Tibial nerve (tissue), 4 donors: ENCODE results near the gene NFKB1. TPM values are rescaled to one million over a fixed set of nuclear protein-coding genes. Genes with fewer than 3 reads are reported as not detected.

ENCODE experiments used
- DNase-seq, 2 donors: peaks; one replicate each; pipeline ENCODE4 v3.0.0-alpha.2; 2019; ENCODE audit warnings: low spot score in 2 of 2
- H3K27ac ChIP-seq, 4 donors: fragments of 200-600 bp; sonication (generic) in 3 of 4; one replicate each; pipeline ENCODE4 v1.5.1; 2017 to 2019; ENCODE audit warnings: mild to moderate bottlenecking in 1 of 4
- H3K27me3 ChIP-seq, 2 donors: fragments of 200-600 bp; sonication (generic) in 1 of 2; one replicate each; pipeline versions ENCODE4 v1.5.1 to v1.6.0; 2017 to 2019
- H3K36me3 ChIP-seq, 3 donors: fragments of 200-600 bp; sonication (generic); one replicate each; pipeline ENCODE4 v1.5.1; 2018 to 2019
- H3K4me1 ChIP-seq, 4 donors: fragments of 200-600 bp; sonication (generic) in 3 of 4; one replicate each; pipeline ENCODE4 v1.5.1; 2017 to 2019
- H3K4me3 ChIP-seq, 4 donors: fragments of 200-600 bp; sonication (generic) in 3 of 4; one replicate each; pipeline ENCODE4 v1.5.1; 2017 to 2019; ENCODE audit warnings: mild to moderate bottlenecking in 1 of 4, moderate library complexity in 1 of 4
- H3K9me3 ChIP-seq, 4 donors: fragments of 200-600 bp; sonication (generic) in 3 of 4; one replicate each; pipeline ENCODE4 v1.5.1; 2017 to 2019
- CTCF ChIP-seq, 5 experiments: fragments of 200-600 bp in 3 of 5; fragments of 450-650 bp in 2 of 5; sonication (generic) in 3 of 5; IDR thresholded peaks; one replicate each; pipeline ENCODE4 v1.5.1; 2016 to 2019; ENCODE audit warnings: antibody characterized with exemption in 5 of 5, mild to moderate bottlenecking in 3 of 5, moderate library complexity in 2 of 5
- EP300 ChIP-seq, 2 donors: sonication (generic); formaldehyde crosslinking; IDR thresholded peaks; one replicate each; pipeline ENCODE4 v1.6.1; 2017; ENCODE audit warnings: antibody characterized with exemption in 2 of 2, mild to moderate bottlenecking in 1 of 2
- POLR2A ChIP-seq, 2 donors: fragments of 450-650 bp; IDR thresholded peaks; one replicate each; pipeline ENCODE4 v1.6.1; 2017; ENCODE audit warnings: antibody characterized with exemption in 2 of 2, mild to moderate bottlenecking in 2 of 2, moderate library complexity in 2 of 2
- WGBS, 2 donors: methylation state at CpG; one replicate each; pipeline ENCODE4 v1.1.5; 2018; 5-methylcytosine and 5-hydroxymethylcytosine counted together
- total RNA-seq, 4 donors: library from RNA; depleted of rRNA; stranded (reverse); fragments of >200 nt; gene quantifications; one replicate each; pipeline ENCODE4 v1.1.0, GENCODE V29; 2016

Gene NFKB1
- total RNA-seq, 4 donors from 2014 or later = 21.6 to 44.8 (median 28.3) TPM

- DNase-seq = no peak
- Histone ChIP-seq H3K4me3 (no peak overlapping the region), H3K27me3 (no peaks in the 10 kb centered on the region), H3K27ac (no peak overlapping the region), H3K36me3 (peaks cover 0 to 24% (median 0%) of the 10 kb centered on the region in 3 donors), H3K9me3 (no peaks in the 10 kb centered on the region), H3K4me1 (peaks cover 0 to 20% (median 0%) of the 10 kb centered on the region in 4 donors)
- TF ChIP-seq CTCF (IDR thresholded peaks at IDR 0.05) (no peak), EP300 (IDR thresholded peaks at IDR 0.05) (no peak), POLR2A (IDR thresholded peaks at IDR 0.05) (no peak)
- 94% methylated on average over 4 of the region's 4 CpGs for WGBS, 2 donors
Observed at GRCh38 chr4:102533348-102533747, 32.2 kb downstream of the NFKB1 start.

DNA sequence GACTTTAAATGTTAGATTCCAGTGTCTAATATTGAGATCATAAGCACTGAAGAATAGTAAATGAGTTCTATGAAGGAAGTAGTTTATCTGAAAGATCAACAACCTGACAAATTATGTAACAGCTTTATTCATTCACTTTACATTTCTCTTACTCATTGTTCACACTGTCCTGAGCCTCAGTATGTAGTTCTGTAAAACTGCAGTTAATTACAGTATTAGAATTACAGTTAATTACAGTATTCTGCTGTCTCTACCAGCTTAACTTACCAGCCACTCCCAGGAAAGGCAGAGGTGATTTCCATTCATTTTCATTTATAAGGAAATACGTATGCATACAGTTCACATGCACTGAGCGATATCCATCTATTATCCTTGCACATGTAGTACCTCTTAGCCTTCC lies 32.7 kb downstream of the NFKB1 start:
- WGBS, 2 donors = 89 to 94% methylated on average over 2 of the region's 2 CpGs
- no peaks in the 10 kb centered on the region for H3K9me3 ChIP-seq
- H3K4me3 ChIP-seq = no peak overlapping the region
- TF ChIP-seq CTCF (IDR thresholded peaks at IDR 0.05) (no peak), EP300 (IDR thresholded peaks at IDR 0.05) (no peak), POLR2A (IDR thresholded peaks at IDR 0.05) (no peak)
- H3K4me1 ChIP-seq = peaks cover 0 to 17% (median 0%) of the 10 kb centered on the region in 4 donors
- H3K27me3 ChIP-seq = no peaks in the 10 kb centered on the region
- no peak overlapping the region for H3K27ac ChIP-seq
- DNase-seq = no peak
- peaks cover 0 to 30% (median 0%) of the 10 kb centered on the region in 3 donors for H3K36me3 ChIP-seq

DNA sequence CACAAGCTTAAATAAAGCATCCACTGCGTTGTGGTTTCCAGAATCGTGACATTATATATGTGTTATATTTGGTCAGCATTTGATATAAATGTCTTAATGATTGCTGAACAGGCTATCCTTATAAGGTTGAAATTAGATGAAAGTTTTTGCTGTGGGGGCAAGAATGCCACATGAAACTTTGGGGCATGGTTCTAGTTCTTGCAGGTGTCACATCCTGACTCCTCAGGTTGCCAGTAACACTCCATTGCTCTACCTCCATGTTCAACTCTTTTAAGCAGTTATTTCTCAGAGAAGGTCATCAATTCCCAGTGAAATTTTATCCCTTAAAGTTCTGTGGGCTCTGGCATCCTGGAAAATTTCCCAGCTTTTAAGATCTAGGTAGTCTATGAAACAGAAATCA lies 33.7 kb downstream of the NFKB1 start:
- H3K9me3 ChIP-seq = no peaks in the 10 kb centered on the region
- no peak overlapping the region for H3K4me3 ChIP-seq
- H3K4me1 ChIP-seq = peaks cover 0 to 14% (median 0%) of the 10 kb centered on the region in 4 donors
- DNase-seq = no peak
- TF ChIP-seq POLR2A (IDR thresholded peaks at IDR 0.05) = no peak
- no peak for TF ChIP-seq CTCF (IDR thresholded peaks at IDR 0.05)
- no peak for TF ChIP-seq EP300 (IDR thresholded peaks at IDR 0.05)
- no peaks in the 10 kb centered on the region for H3K27me3 ChIP-seq
- WGBS, 2 donors = 97 to 98% methylated on average over 2 of the region's 2 CpGs
- H3K27ac ChIP-seq = no peak overlapping the region
- peaks cover 0 to 28% (median 0%) of the 10 kb centered on the region in 3 donors for H3K36me3 ChIP-seq

DNA sequence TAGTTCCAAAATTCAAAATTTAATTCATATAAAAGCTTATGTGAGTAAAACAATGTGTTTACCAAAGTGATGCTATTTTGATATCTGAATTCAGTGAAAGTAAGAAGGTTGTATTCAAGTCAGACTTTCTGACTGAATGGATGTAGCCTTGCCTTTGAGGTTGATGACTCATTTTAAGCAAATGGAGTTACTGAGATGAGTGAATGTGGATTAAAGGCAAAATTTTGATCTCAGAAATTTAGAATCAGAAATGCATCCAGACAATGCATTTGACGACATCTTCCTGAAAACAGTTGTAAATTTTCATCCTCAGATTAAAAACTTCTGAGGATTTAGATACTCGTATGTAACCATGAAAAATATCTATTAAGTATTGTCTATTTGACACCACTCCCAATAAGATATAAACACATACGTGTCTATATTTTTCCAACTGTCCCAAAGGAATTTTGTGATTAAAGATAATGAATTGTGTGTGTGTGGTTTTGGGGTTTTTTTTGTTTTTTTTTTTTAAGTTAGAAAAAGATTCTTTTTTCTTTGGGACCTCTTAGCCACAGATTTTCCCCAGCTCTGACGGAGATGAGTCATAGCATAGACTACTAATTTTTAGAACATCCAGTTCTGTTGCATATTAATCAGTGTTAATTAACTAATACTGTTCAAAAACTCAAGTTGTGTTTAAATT lies 34.4 kb downstream of the NFKB1 start:
- Histone ChIP-seq H3K4me1 (peaks cover 0 to 18% (median 0%) of the 10 kb centered on the region in 4 donors), H3K27ac (no peak overlapping the region), H3K9me3 (no peaks in the 10 kb centered on the region), H3K27me3 (no peaks in the 10 kb centered on the region), H3K36me3 (peaks cover 0 to 24% (median 0%) of the 10 kb centered on the region in 3 donors), H3K4me3 (no peak overlapping the region)
- 64 to 65% methylated on average over 4 of the region's 4 CpGs for WGBS, 2 donors
- DNase-seq = no peak
- no peak for TF ChIP-seq POLR2A (IDR thresholded peaks at IDR 0.05)
- TF ChIP-seq CTCF (IDR thresholded peaks at IDR 0.05) = no peak
- TF ChIP-seq EP300 (IDR thresholded peaks at IDR 0.05) = no peak

GRCh38 chr4:102536768-102537167 lies 35.6 kb downstream of the NFKB1 start:
- TF ChIP-seq POLR2A (IDR thresholded peaks at IDR 0.05) = no peak
- Histone ChIP-seq H3K4me1 (peaks cover 0 to 18% (median 0%) of the 10 kb centered on the region in 4 donors), H3K9me3 (no peaks in the 10 kb centered on the region), H3K27ac (no peak overlapping the region), H3K4me3 (no peak overlapping the region), H3K27me3 (no peaks in the 10 kb centered on the region), H3K36me3 (peaks cover 0 to 26% (median 0%) of the 10 kb centered on the region in 3 donors)
- WGBS, 2 donors = 88 to 92% methylated on average over 3 of the region's 3 CpGs
- no peak for DNase-seq
